Measurements from ENCODE around the gene RAPSN.

DNA sequence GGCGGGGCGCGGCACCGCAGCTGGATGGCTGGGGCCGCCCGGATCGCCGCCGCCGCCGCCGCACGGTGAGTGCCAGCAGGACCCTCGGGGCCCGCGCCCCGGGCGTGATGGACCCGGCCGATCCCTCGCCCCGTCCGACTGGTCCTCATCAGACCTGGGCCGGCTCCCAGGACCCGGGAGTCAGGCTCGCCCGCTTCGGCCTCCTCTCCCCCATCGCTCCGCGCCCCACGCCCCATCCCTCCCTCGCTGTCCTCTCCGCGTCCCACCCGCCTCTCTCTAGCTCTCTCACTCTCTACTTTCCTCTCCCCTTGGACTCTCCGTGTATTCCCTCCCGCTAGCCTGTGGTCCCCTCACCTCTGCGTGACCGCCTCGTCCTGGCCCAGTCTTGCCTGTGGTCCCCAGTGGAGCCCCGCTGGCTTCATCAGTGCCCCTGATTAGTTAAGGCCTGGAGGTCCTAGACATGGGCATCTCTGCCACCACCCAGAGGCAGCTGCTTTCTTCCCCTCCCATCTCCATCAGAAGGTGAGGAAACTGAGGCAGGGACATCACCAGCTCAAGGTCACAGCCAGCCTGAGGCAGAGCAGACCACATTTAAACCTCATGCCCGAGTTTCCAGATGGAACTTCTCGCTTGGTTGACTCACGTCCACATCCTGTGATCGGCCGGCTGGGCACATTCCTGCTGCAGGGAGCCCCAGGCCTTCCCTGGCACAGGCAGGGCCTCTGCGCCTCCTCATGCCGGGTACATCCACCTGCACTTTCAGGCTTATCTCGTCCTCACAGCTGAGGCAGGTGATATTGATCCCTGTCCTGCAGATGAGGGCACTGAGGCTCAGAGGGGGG is 40.1 kb downstream of the RAPSN start:
- TF ChIP-seq POLR2A (IDR thresholded peaks at IDR 0.05), result no peak
- TF ChIP-seq, protein P1, sequence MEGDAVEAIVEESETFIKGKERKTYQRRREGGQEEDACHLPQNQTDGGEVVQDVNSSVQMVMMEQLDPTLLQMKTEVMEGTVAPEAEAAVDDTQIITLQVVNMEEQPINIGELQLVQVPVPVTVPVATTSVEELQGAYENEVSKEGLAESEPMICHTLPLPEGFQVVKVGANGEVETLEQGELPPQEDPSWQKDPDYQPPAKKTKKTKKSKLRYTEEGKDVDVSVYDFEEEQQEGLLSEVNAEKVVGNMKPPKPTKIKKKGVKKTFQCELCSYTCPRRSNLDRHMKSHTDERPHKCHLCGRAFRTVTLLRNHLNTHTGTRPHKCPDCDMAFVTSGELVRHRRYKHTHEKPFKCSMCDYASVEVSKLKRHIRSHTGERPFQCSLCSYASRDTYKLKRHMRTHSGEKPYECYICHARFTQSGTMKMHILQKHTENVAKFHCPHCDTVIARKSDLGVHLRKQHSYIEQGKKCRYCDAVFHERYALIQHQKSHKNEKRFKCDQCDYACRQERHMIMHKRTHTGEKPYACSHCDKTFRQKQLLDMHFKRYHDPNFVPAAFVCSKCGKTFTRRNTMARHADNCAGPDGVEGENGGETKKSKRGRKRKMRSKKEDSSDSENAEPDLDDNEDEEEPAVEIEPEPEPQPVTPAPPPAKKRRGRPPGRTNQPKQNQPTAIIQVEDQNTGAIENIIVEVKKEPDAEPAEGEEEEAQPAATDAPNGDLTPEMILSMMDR (IDR thresholded peaks at IDR 0.05), result no peak

Data from suprapubic skin (tissue), 3 donors.